Measurements from ENCODE around the gene U2SURP. TPM values are rescaled to one million over a fixed set of nuclear protein-coding genes. Genes with fewer than 3 reads are reported as not detected.

The U2SURP gene
- total RNA-seq, 6 experiments from 2014 or later, result 55.3 to 71.4 (median 67.1) TPM

DNA sequence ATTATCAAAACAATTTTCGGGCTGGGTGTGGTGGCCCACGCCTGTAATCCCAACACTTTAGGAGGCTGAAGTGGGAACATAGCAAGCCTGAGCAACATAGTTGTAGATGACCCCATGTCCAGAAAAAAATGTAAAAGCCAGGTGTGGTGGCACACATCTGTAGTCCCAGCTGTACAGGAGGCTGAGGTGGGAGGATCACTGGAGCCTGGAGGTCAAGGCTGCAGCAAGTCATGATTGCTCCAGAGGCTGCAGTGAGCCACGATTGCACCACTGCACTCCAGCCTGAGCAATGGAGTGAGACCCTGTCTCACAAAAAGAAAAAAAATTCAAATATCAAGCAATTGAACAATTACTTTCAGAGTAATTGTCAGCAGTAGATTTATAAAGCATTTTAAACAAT, 29.9 kb upstream of the U2SURP start:
- H3K9me3 Mint-ChIP-seq, result no peaks in the 10 kb centered on the region

GRCh38 chr3:142972092-142972753, 29.1 kb upstream of the U2SURP start:
- Mint-ChIP-seq H3K36me3 (ENCODE audit: low read depth) (no peaks in the 10 kb centered on the region), H3K4me3 (no peak overlapping the region), H3K27ac (no peak overlapping the region)

More for the DNA sequence above, 29.9 kb upstream of the U2SURP start:
- no peak for DNase-seq
- no peak for TF ChIP-seq CTCF (IDR thresholded peaks at IDR 0.05)
- no peaks in the 10 kb centered on the region for H3K36me3 Mint-ChIP-seq (ENCODE audit: low read depth)
- no peak overlapping the region for H3K27ac Mint-ChIP-seq
- peaks cover 16% of the 10 kb centered on the region for H3K4me1 Mint-ChIP-seq (ENCODE audit: low read depth)
- H3K4me3 Mint-ChIP-seq, result no peak overlapping the region
- peaks cover 17% of the 10 kb centered on the region for H3K27me3 Mint-ChIP-seq (ENCODE audit: insufficient read depth)

DNA sequence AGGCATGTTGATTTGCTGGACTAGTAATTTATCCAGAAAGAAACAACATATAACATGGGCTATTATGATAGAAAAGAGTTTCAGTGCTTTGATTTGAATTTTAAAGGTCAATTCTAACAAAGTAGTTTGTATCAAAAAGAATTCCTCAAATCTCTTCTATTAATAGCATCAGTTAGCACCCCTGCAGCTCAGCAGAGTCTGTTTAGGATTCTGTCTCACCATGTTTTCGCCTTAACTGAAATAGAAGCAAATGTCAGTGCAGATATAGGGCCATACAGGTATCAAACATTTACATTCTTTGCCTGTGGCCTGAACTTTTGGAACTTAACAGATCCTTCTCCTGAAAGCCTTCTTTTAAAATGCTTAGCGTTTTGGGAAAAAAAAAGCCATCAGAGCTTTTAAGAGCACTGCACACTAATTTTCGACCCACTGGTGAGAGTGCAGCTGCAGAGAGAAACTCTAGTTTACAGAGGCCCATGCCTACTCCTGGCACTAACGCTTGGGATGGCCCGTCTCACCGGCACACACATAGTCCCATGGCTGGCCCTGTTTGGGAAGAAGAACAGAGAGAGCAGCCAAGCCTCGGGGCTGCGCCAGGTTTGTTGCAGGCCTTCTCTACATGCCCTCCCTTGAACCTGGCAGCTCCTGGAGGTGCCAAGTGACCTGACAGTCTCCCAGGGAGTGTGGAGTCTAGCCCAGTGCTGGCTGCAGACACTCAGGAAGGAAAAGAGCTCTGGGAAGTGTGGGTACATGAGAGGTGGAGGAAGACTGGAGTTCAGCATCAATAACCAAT, 28.0 kb upstream of the U2SURP start:
- DNase-seq, result no peak
- peaks cover 12% of the 10 kb centered on the region for H3K27me3 Mint-ChIP-seq (ENCODE audit: insufficient read depth)
- peaks cover 27% of the 10 kb centered on the region for H3K4me1 Mint-ChIP-seq (ENCODE audit: low read depth)
- H3K27ac Mint-ChIP-seq, result no peak overlapping the region
- no peak for TF ChIP-seq CTCF (IDR thresholded peaks at IDR 0.05)
- H3K9me3 Mint-ChIP-seq, result no peaks in the 10 kb centered on the region
- no peak overlapping the region for H3K4me3 Mint-ChIP-seq
- H3K36me3 Mint-ChIP-seq (ENCODE audit: low read depth), result no peaks in the 10 kb centered on the region

More at GRCh38 chr3:142972092-142972753, 29.1 kb upstream of the U2SURP start:
- DNase-seq, result no peak
- no peak for TF ChIP-seq CTCF (IDR thresholded peaks at IDR 0.05)
- no peaks in the 10 kb centered on the region for H3K9me3 Mint-ChIP-seq
- peaks cover 13% of the 10 kb centered on the region for H3K27me3 Mint-ChIP-seq (ENCODE audit: insufficient read depth)
- peaks cover 24% of the 10 kb centered on the region for H3K4me1 Mint-ChIP-seq (ENCODE audit: low read depth)

GRCh38 chr3:142975316-142975995, 25.9 kb upstream of the U2SURP start:
- Mint-ChIP-seq H3K27ac (peak overlapping the region; percentile 16; the same call in 1 of the 2 replicates), H3K4me1 (ENCODE audit: low read depth) (peaks cover 27% of the 10 kb centered on the region), H3K9me3 (no peaks in the 10 kb centered on the region), H3K36me3 (ENCODE audit: low read depth) (no peaks in the 10 kb centered on the region), H3K4me3 (no peak overlapping the region), H3K27me3 (ENCODE audit: insufficient read depth) (peaks cover 8% of the 10 kb centered on the region)
- TF ChIP-seq CTCF (IDR thresholded peaks at IDR 0.05), result peak; percentile 38; the same call in 1 of the 2 replicates
- DNase-seq, result no peak

DNA sequence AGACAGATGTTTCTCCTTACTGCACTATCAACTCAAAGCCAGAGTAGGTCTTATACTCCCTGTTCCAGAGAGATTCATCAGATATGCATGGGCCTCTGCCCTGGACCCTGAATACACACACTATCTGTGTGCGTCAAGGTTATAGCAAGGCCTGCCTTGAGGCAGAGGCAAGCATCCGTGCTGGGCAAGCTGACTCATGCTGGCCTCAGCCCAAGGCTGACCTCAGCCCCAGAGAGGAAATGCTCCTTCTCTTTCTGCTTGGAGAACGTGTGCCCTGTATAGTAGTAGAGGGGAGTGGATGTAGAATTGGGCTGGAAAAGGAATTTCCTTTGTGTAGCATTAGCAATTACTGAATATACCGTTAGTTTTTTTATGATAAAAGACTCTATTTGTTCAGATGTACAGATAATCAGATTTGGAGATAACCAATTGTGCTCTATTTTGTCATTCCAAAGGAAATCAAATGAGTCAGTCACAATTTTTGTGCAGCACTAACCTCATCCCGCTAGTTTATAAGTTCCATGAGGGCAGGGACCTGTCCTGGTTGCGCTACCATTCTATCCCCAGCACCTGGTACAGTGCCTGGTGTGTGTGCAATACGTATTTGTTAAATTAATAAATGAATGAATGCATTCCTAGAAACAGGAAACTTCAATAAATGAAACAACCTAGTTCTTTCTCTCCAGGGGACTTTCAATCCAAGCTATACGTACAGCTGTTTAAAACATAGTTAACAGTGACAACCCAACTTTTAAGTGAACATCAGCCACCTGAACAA, 24.6 kb upstream of the U2SURP start:
- no peak for TF ChIP-seq CTCF (IDR thresholded peaks at IDR 0.05)
- Mint-ChIP-seq H3K27ac (peak overlapping the region; percentile 78), H3K36me3 (ENCODE audit: low read depth) (no peaks in the 10 kb centered on the region), H3K4me3 (peak overlapping the region; percentile 52), H3K4me1 (ENCODE audit: low read depth) (peaks cover 27% of the 10 kb centered on the region), H3K27me3 (ENCODE audit: insufficient read depth) (peaks cover 2% of the 10 kb centered on the region), H3K9me3 (no peaks in the 10 kb centered on the region)
- peak; percentile 92 for DNase-seq

Measured in HFFc6 (cell line).